Measurements from ENCODE around the gene CLPSL2.
A peak's percentile ranks its signal among the peaks of the same experiment; 100 is the strongest.
"Not testable (repeated sequence)": the region's sequence is repeated elsewhere in the genome, so short reads cannot be mapped to it uniquely, and the experiment has no call there.

The CLPSL2 gene

GRCh38 chr6:35776364-35777215, at the start of gene CLPSL2:
TSS of gene CLPSL2 (plus strand) at chr6:35776598. CDS start at chr6:35776619, 21 bp downstream.
- DNase-seq, result no peak

GRCh38 chr6:35727231-35727934, 49.0 kb upstream of the CLPSL2 start:
- DNase-seq, result peak; percentile 52 to 74

- DNase-seq, result peak; percentile 76 to 87
Measured at GRCh38 chr6:35727935-35728682, 48.3 kb upstream of the CLPSL2 start.

GRCh38 chr6:35728683-35729678, 47.4 kb upstream of the CLPSL2 start:
- DNase-seq, result no peak

- no peak for DNase-seq
Measured at GRCh38 chr6:35729722-35730121, 46.7 kb upstream of the CLPSL2 start.

GRCh38 chr6:35730745-35731413, 45.5 kb upstream of the CLPSL2 start:
- DNase-seq, result no peak

GRCh38 chr6:35731414-35731735, 45.0 kb upstream of the CLPSL2 start:
- DNase-seq, result peak in 1 of 2 donors; percentile 37

- DNase-seq, result peak in 1 of 2 donors; percentile 37
Measured at GRCh38 chr6:35731736-35732532, 44.5 kb upstream of the CLPSL2 start.

GRCh38 chr6:35733633-35734032, 42.8 kb upstream of the CLPSL2 start:
- no peak for DNase-seq

- not testable (repeated sequence) for DNase-seq
Measured at GRCh38 chr6:35734319-35734718, 42.1 kb upstream of the CLPSL2 start.

GRCh38 chr6:35735452-35735851, 40.9 kb upstream of the CLPSL2 start:
- DNase-seq, result no peak

- DNase-seq, result peak in 1 of 2 donors; percentile 92
Measured at GRCh38 chr6:35736253-35736894, 40.0 kb upstream of the CLPSL2 start.

- no peak for DNase-seq
Measured at GRCh38 chr6:35736982-35737412, 39.4 kb upstream of the CLPSL2 start, which contains the start of gene ARMC12. TSS of gene ARMC12 (plus strand) at chr6:35737032. CDS start at chr6:35737109, 77 bp downstream.

- peak; percentile 70 to 87 for DNase-seq
Measured at GRCh38 chr6:35737413-35738211, 38.8 kb upstream of the CLPSL2 start.

- no peak for DNase-seq
Measured at GRCh38 chr6:35739645-35740524, 36.5 kb upstream of the CLPSL2 start.

- no peak for DNase-seq
Measured at GRCh38 chr6:35742842-35743241, 33.6 kb upstream of the CLPSL2 start.

- peak; percentile 39 to 56 for DNase-seq
Measured at GRCh38 chr6:35745509-35745908, 30.9 kb upstream of the CLPSL2 start.

GRCh38 chr6:35746516-35746915, 29.9 kb upstream of the CLPSL2 start:
- DNase-seq, result no peak

Data from inflammatory macrophage treated with lipopolysaccharide for 1 hour (primary cell).